Stromal cell of bone marrow (primary cell): Measurements from ENCODE around the gene GRIK1.
"Not testable (repeated sequence)": the region's sequence is repeated elsewhere in the genome, so short reads cannot be mapped to it uniquely, and the experiment has no call there.

Source experiments
- DNase-seq: peaks from one replicate; pipeline ENCODE4 v3.0.0-alpha.2; 2012; ENCODE audit warnings: low read depth

Gene GRIK1

GRCh38 chr21:29606613-29607012, 333.2 kb downstream of the GRIK1 start:
- DNase-seq, result no peak

DNA sequence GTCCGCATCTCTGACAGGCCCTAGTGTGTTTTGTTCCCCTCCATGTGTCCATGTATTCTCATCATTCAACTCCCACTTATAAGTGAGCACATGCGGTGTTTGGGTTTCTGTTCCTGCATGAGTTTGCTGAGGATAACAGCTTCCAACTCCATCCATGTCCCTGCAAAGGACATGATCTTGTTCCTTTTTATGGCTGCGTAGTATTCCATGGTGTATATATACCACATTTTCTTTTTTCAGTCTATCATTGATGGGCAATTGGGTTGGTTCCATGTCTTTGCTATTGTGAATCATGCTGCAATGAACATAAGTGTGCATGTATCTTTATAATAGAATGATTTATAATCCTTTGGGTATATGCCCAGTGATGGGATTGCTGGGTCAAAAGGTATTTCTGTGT, 334.6 kb downstream of the GRIK1 start:
- DNase-seq, result not testable (repeated sequence)

- DNase-seq, result no peak
Observed at GRCh38 chr21:29604076-29604475, 335.7 kb downstream of the GRIK1 start.

GRCh38 chr21:29601047-29601446, 338.7 kb downstream of the GRIK1 start:
- DNase-seq, result no peak

- DNase-seq, result no peak
Observed at GRCh38 chr21:29586696-29587095, 353.1 kb downstream of the GRIK1 start.

GRCh38 chr21:29585462-29585861, 354.3 kb downstream of the GRIK1 start:
- DNase-seq, result no peak

DNA sequence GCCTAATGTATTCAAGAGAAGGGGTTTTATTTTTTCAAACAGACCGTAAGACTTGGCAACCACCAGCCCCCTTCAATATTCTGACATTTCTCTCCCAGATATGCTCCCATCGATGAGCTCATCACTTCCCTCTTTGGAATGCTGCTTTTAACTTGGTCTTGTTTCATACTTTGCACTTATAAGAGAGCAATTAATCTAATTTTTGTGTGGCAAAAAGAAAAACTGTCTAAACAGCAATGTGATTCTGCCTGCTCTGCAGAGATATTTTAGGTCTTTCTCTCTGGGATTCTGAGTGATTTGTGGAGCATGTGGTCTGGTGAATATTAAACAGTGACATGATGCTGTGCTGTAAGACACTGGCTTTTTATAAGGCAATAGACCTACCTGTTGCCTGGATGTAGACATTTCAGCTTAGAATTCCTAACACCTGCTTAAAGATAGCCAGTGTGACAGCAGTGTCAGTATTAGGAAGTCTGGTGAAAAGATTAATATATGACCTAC, 356.3 kb downstream of the GRIK1 start:
- no peak for DNase-seq

DNA sequence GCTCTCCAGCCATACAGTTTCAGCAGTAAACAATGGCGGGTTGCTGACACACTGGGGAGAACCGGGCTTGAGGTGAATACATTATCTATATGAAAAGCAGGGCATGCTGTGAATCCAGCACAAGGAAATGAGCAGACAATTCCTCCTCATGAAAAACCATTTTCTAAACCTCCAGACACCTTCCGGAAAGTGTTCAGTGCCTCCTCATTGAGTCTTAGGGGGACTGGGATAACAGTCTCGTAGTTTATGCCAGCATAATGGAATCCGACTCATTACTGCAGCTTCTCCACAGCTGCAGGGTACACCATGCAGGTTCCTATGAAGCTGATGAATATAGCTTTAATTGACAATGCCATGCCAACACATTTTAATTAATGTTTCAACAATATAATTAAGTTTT, 356.9 kb downstream of the GRIK1 start:
- no peak for DNase-seq

GRCh38 chr21:29581393-29581792, 358.4 kb downstream of the GRIK1 start:
- no peak for DNase-seq

DNA sequence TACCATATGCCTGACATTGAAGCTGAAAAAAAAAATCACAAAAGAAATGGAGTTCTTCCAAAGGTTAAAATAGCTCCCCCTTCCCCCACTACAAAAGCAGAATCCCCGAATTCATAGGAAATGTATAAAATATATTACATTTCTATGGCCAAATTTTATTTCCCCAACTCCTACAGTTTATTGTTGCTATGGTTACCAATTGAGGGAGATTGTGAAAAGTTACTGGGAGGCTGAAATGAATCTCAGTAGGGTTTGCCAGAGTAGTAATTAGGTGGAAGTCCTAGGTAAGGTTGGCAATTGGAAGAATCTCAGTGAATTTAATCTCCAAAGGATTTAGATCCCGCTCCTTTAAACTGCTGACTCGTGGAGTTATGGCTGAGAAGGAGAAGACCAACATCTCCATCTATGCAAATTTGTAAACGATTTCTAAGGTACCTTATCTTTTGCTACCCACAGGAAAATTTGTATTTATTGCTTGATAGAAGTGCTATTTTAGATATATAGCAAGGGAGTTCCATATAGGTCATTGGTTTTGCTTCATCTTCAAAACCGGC, 359.0 kb downstream of the GRIK1 start:
- no peak for DNase-seq

GRCh38 chr21:29578306-29578705, 361.5 kb downstream of the GRIK1 start:
- DNase-seq, result no peak

GRCh38 chr21:29571949-29572348, 367.8 kb downstream of the GRIK1 start:
- DNase-seq, result no peak

- DNase-seq, result no peak
Observed at GRCh38 chr21:29568020-29568697, 371.6 kb downstream of the GRIK1 start.

GRCh38 chr21:29557931-29558725, 381.7 kb downstream of the GRIK1 start:
- no peak for DNase-seq

DNA sequence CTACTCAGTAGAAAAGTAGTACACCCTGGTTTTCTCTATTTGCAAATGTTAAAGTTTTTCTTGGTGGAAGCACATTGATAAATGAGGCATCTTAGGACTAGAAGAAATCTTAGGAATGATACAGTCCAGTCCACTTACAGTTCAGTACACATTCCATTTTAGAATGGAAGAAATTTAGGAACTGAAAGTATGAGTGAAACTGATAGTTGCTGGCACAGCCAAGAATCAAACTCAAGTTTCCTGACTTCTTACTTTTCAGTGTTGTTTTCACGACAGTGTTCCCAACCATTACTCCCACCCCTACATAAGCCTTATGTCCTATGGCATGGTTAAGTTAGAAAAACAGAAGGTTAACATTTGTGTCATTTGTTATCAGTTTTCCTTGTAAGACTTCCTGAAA, 382.6 kb downstream of the GRIK1 start:
- no peak for DNase-seq

DNA sequence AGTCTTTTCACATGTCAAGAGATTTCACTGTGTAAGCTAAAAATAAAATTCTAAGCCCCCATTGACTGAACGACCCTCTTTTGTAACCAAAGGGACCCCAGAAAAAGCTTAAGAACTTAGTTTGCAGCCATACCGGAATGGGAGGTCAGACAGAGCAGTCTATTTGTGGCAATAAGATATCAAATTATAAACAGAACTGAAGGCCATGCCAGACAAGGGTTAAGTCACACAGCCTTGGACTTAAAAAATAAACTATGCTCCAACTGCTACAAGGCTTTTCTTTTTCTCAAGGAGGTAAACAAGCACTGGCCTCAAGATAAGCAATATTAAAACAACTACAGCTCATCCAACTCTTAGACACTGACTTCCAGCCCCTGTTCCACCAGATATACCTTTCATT, 384.2 kb downstream of the GRIK1 start:
- DNase-seq, result no peak

GRCh38 chr21:29550205-29550604, 389.6 kb downstream of the GRIK1 start:
- no peak for DNase-seq

GRCh38 chr21:29549614-29550013, 390.2 kb downstream of the GRIK1 start:
- no peak for DNase-seq

GRCh38 chr21:29547998-29548397, 391.8 kb downstream of the GRIK1 start:
- DNase-seq, result no peak

DNA sequence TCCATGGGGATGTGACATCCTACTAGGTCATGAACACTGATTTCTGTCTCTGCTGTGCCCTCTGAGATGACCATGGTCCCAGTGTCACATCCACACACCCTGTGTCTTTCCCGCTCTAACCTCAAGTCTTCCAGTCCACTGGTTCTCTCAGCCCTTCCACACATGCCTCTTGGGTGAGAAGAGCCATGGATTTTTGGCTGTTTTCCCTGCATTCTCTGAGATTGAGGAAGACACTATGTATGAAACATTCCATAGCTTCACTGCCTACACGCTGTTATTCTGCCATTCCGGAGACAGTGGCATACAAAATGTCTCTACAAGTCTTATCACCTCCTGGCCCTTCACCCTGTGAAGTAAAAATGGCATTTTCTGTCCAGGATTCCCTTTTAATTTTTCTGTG, 393.7 kb downstream of the GRIK1 start:
- no peak for DNase-seq

- DNase-seq, result no peak
Observed at GRCh38 chr21:29540289-29540688, 399.5 kb downstream of the GRIK1 start.

- peak; percentile 12 for DNase-seq
Observed at GRCh38 chr21:29538115-29538514, 401.7 kb downstream of the GRIK1 start.

DNA sequence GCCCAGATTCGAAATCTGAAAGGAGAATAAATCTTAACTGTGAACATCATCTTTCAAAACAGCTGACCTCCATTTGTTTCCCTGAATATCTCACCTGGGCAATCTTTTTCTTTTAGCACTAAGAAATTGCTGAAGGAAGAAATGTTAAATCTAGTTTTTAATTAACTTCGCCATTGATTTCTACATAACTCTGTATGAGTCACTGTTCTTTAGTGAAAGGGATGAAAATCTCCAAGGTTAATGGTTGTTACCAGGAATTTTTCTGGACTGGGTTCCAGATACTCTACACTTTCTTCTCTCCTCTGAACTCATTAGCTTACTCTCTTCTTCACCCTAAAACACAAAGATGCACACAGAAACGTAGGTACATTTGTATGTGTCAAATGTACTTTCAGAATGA, 405.3 kb downstream of the GRIK1 start:
- DNase-seq, result no peak
